ENCODE data around the gene TMEM198. TPM values are rescaled to one million over a fixed set of nuclear protein-coding genes. Genes with fewer than 3 reads are reported as not detected.

TMEM198 gene
- total and polyA plus RNA-seq, 4 donors = 1.3 to 7.1 (median 4.3) TPM

DNA sequence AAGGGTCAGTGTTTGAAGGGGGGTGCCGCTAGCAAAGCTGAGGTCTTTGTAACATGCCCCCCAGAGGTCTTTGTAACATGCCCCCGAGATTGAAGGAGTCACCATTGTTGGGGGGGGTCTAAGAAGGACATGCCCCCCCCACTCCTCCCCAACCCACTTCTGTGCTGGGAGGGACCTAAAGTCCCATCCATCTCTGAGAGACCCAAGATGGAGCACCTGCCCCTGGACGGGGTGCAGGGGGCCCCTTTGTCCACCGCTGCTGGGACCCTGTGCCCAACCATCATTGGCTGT lies 35.4 kb upstream of the TMEM198 start:
- ATAC-seq (ENCODE audit: insufficient read depth, low FRiP score) (no peak), DNase-seq (no peak)
- H3K9me3 ChIP-seq (ENCODE audit: control insufficient read depth in 4 of 4, insufficient read depth in 3 of 4, low read length in 3 of 4) = peaks cover 0 to 11% (median 0%) of the 10 kb centered on the region in 4 donors
- no peak overlapping the region for H3K27ac ChIP-seq (ENCODE audit: low read depth in 1 of 2, low read length in 1 of 2)
- 62 to 63% methylated on average over 4 of the region's 4 CpGs for WGBS, 2 donors
- peaks cover 0 to 47% (median 2%) of the 10 kb centered on the region in 5 donors for H3K4me1 ChIP-seq (ENCODE audit: control insufficient read depth in 5 of 5, insufficient read depth in 5 of 5, low read length in 5 of 5)
- TF ChIP-seq, protein P1, sequence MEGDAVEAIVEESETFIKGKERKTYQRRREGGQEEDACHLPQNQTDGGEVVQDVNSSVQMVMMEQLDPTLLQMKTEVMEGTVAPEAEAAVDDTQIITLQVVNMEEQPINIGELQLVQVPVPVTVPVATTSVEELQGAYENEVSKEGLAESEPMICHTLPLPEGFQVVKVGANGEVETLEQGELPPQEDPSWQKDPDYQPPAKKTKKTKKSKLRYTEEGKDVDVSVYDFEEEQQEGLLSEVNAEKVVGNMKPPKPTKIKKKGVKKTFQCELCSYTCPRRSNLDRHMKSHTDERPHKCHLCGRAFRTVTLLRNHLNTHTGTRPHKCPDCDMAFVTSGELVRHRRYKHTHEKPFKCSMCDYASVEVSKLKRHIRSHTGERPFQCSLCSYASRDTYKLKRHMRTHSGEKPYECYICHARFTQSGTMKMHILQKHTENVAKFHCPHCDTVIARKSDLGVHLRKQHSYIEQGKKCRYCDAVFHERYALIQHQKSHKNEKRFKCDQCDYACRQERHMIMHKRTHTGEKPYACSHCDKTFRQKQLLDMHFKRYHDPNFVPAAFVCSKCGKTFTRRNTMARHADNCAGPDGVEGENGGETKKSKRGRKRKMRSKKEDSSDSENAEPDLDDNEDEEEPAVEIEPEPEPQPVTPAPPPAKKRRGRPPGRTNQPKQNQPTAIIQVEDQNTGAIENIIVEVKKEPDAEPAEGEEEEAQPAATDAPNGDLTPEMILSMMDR (IDR thresholded peaks at IDR 0.05; ENCODE audit: control extremely low read depth, extremely low read depth) = no peak
- H3K27me3 ChIP-seq (ENCODE audit: control insufficient read depth in 3 of 3, insufficient read depth in 3 of 3, low read length in 2 of 3) = peaks cover 0 to 15% (median 10%) of the 10 kb centered on the region in 3 donors
- H3K9ac ChIP-seq (ENCODE audit: insufficient read depth in 1 of 2, low read length in 2 of 2) = no peak overlapping the region
- no peak overlapping the region for H3K4me3 ChIP-seq
- peaks cover 4 to 40% (median 12%) of the 10 kb centered on the region in 4 donors for H3K36me3 ChIP-seq (ENCODE audit: control insufficient read depth in 4 of 4, insufficient read depth in 4 of 4, low read length in 4 of 4)

DNA sequence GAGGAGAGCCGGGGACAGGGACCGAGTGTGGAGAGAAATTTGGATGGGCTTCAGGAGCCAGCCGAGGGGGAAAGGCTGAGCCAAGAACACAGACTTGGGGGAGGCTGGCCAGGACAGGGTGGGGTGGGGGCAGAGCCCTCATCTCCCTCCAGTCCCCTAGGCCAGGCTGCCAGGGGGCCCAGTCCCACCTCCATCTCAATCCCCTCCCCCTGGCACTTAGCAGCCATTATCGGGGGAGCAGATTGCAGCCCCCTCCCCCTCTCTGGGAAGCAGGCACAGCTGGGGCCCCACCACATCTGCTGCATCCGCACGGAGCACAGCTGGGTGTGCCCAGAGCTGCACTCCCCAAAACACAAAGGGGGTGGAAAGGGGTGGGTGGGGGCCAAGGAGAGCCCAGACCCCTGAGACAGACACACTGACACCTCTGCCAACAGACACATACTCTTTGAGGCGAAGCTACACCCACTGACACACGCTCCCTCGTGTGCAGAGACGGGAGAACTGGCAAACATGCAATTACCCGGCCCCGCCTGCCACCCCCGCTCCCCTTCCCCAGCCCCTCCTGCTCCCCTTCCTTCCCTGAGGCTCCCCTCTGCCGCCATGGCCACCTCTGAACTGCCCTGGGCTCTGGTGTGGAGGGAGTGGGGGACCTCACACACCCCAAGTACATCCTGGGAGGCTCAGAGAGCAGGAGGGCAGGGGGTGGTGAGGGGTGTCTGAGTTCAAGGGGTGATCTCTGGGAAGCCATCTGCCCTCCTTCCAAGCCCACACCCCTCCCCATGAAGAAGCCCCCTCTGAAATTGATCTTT lies 34.7 kb upstream of the TMEM198 start:
- Histone ChIP-seq H3K27ac (ENCODE audit: low read depth in 1 of 2, low read length in 1 of 2) (no peak overlapping the region), H3K9me3 (ENCODE audit: control insufficient read depth in 4 of 4, insufficient read depth in 3 of 4, low read length in 3 of 4) (peaks cover 0 to 8% (median 0%) of the 10 kb centered on the region in 4 donors), H3K27me3 (ENCODE audit: control insufficient read depth in 3 of 3, insufficient read depth in 3 of 3, low read length in 2 of 3) (peaks cover 0 to 21% (median 17%) of the 10 kb centered on the region in 3 donors), H3K4me3 (no peak overlapping the region), H3K9ac (ENCODE audit: insufficient read depth in 1 of 2, low read length in 2 of 2) (no peak overlapping the region), H3K4me1 (ENCODE audit: control insufficient read depth in 5 of 5, insufficient read depth in 5 of 5, low read length in 5 of 5) (peaks cover 0 to 55% (median 2%) of the 10 kb centered on the region in 5 donors), H3K36me3 (ENCODE audit: control insufficient read depth in 4 of 4, insufficient read depth in 4 of 4, low read length in 4 of 4) (peaks cover 3 to 32% (median 6%) of the 10 kb centered on the region in 4 donors)
- DNase-seq (peak in 2 of 3 donors; percentile 46 to 47), ATAC-seq (ENCODE audit: insufficient read depth, low FRiP score) (no peak)
- TF ChIP-seq, protein P1 (IDR thresholded peaks at IDR 0.05; ENCODE audit: control extremely low read depth, extremely low read depth) = no peak
- 11 to 13% methylated on average over 12 to 14 of the region's 14 CpGs for WGBS, 2 donors

DNA sequence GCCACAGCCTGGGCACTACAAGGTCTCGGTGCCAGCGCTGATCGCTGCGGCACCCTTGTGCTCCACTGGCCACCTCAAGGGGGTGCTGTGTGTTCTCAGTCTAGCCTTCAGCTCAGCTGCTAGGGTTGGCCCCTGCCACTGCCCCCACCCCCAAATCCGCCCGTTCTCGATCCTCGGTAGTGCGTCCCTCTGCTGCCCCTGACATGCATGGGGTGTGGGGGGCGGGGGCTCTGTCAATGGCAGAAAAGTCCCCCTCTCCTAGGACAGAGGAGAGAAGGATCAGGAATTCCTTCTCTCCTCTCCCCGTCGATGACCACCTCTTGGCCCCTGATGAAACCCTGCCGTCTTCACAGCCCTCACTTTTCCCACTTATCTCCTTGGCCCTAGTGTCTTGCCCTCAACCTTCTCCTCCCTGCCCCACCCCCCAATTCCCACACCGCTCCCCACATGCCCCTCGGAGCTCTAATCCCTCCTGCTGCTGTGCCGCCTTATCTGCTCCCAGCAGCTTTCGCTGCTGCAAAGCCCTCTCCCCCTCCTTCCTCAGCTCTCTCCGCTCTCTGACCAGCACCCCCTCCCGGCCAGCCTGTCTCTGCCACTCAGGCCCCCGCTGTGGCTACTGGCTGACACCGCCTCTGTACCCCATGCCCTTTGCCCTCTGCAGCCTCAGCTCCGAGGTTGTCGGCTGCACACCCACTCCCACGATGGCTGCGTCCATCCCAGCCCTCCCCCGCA lies 33.9 kb upstream of the TMEM198 start:
- peaks cover 0 to 6% (median 0%) of the 10 kb centered on the region in 4 donors for H3K9me3 ChIP-seq (ENCODE audit: control insufficient read depth in 4 of 4, insufficient read depth in 3 of 4, low read length in 3 of 4)
- TF ChIP-seq, protein P1 (IDR thresholded peaks at IDR 0.05; ENCODE audit: control extremely low read depth, extremely low read depth) = no peak
- H3K9ac ChIP-seq (ENCODE audit: insufficient read depth in 1 of 2, low read length in 2 of 2) = no peak overlapping the region
- H3K27me3 ChIP-seq (ENCODE audit: control insufficient read depth in 3 of 3, insufficient read depth in 3 of 3, low read length in 2 of 3) = peaks cover 0 to 21% (median 17%) of the 10 kb centered on the region in 3 donors
- peaks cover 0 to 25% (median 3%) of the 10 kb centered on the region in 4 donors for H3K36me3 ChIP-seq (ENCODE audit: control insufficient read depth in 4 of 4, insufficient read depth in 4 of 4, low read length in 4 of 4)
- peaks cover 0 to 63% (median 2%) of the 10 kb centered on the region in 5 donors for H3K4me1 ChIP-seq (ENCODE audit: control insufficient read depth in 5 of 5, insufficient read depth in 5 of 5, low read length in 5 of 5)
- DNase-seq = peak; percentile 65 to 70 (median 69)
- ATAC-seq (ENCODE audit: insufficient read depth, low FRiP score) = peak; percentile 64
- WGBS, 2 donors = 1 to 2% methylated on average over 26 of the region's 26 CpGs
- H3K4me3 ChIP-seq = no peak overlapping the region
- no peak overlapping the region for H3K27ac ChIP-seq (ENCODE audit: low read depth in 1 of 2, low read length in 1 of 2)

Measured in lung (tissue), 12 donors.